HEK293 (cell line): ENCODE measurements around the gene PCGF1.

Experiments
- ATF2 ChIP-seq: fragments of 450-650 bp; formaldehyde crosslinking; IDR thresholded peaks from 2 replicates; pipeline ENCODE4 v1.5.1; 2016; ENCODE audit warnings: missing biosample characterization, missing genetic modification characterization, low read depth
- BCL11A ChIP-seq: fragments of 450-650 bp; formaldehyde crosslinking; IDR thresholded peaks from 2 replicates; pipeline ENCODE4 v1.5.1; 2016; ENCODE audit warnings: low read depth, missing biosample characterization, missing genetic modification characterization
- BCL11B ChIP-seq: fragments of 450-650 bp; formaldehyde crosslinking; IDR thresholded peaks from 2 replicates; pipeline ENCODE4 v1.5.1; 2016; ENCODE audit warnings: low read depth, missing biosample characterization, missing genetic modification characterization
- CTCF ChIP-seq: fragments of 450-650 bp; formaldehyde crosslinking; IDR thresholded peaks from 2 replicates; pipeline ENCODE4 v1.5.1; 2016; ENCODE audit warnings: missing biosample characterization, missing genetic modification characterization
- EGR2 ChIP-seq: fragments of 450-650 bp; formaldehyde crosslinking; IDR thresholded peaks from 2 replicates; pipeline ENCODE4 v1.5.1; 2016; ENCODE audit warnings: low read depth, missing biosample characterization, missing genetic modification characterization
- IKZF3 ChIP-seq: fragments of 450-650 bp; IDR thresholded peaks from 2 replicates; pipeline ENCODE4 v1.5.0; 2018; ENCODE audit warnings: missing biosample characterization, mild to moderate bottlenecking, missing genetic modification characterization, moderate library complexity
- KLF7 ChIP-seq: fragments of 450-650 bp; formaldehyde crosslinking; IDR thresholded peaks from 2 replicates; pipeline ENCODE4 v1.5.1; 2016; ENCODE audit warnings: missing biosample characterization, missing genetic modification characterization, borderline replicate concordance
- KLF8 ChIP-seq: fragments of 450-650 bp; formaldehyde crosslinking; IDR thresholded peaks from 2 replicates; pipeline ENCODE4 v1.5.1; 2016; ENCODE audit warnings: missing biosample characterization, missing genetic modification characterization
- RBAK ChIP-seq: fragments of 450-650 bp; formaldehyde crosslinking; IDR thresholded peaks from 2 replicates; pipeline ENCODE4 v1.5.1; 2016; ENCODE audit warnings: missing biosample characterization, missing genetic modification characterization
- SCRT1 ChIP-seq: fragments of 450-650 bp; formaldehyde crosslinking; IDR thresholded peaks from 2 replicates; pipeline ENCODE4 v1.5.1; 2016; ENCODE audit warnings: missing biosample characterization, missing genetic modification characterization, borderline replicate concordance
- SETDB1 ChIP-seq: IDR thresholded peaks from one replicate; pipeline ENCODE4 v1.6.1; 2017; ENCODE audit warnings: mild to moderate bottlenecking, low read length, moderate library complexity, mixed read lengths; ENCODE audit not compliant: insufficient read length
- SP7 ChIP-seq: fragments of 450-650 bp; formaldehyde crosslinking; IDR thresholded peaks from 2 replicates; pipeline ENCODE4 v1.5.1; 2016; ENCODE audit warnings: missing biosample characterization, missing genetic modification characterization
- ZBTB17 ChIP-seq: fragments of 450-650 bp; formaldehyde crosslinking; IDR thresholded peaks from 2 replicates; pipeline ENCODE4 v1.5.1; 2016; ENCODE audit warnings: missing biosample characterization, missing genetic modification characterization
- ZBTB20 ChIP-seq: fragments of 450-650 bp; formaldehyde crosslinking; IDR thresholded peaks from 2 replicates; pipeline ENCODE4 v1.5.1; 2016; ENCODE audit warnings: missing biosample characterization, missing genetic modification characterization
- ZBTB48 ChIP-seq: fragments of 450-650 bp; formaldehyde crosslinking; IDR thresholded peaks from 2 replicates; pipeline ENCODE4 v1.5.1; 2016; ENCODE audit warnings: missing biosample characterization, missing genetic modification characterization
- ZFP3 ChIP-seq: fragments of 450-650 bp; formaldehyde crosslinking; IDR thresholded peaks from 2 replicates; pipeline ENCODE4 v1.5.1; 2016; ENCODE audit warnings: low read depth, missing biosample characterization, missing genetic modification characterization
- ZNF112 ChIP-seq: fragments of 450-650 bp; formaldehyde crosslinking; IDR thresholded peaks from 2 replicates; pipeline ENCODE4 v1.5.0; 2017; ENCODE audit warnings: missing biosample characterization, missing genetic modification characterization
- ZNF132 ChIP-seq: fragments of 450-650 bp; formaldehyde crosslinking; IDR thresholded peaks from 2 replicates; pipeline ENCODE4 v1.5.1; 2017; ENCODE audit warnings: missing biosample characterization, missing genetic modification characterization, borderline replicate concordance
- ZNF148 ChIP-seq: fragments of 450-650 bp; formaldehyde crosslinking; IDR thresholded peaks from 2 replicates; pipeline ENCODE4 v1.5.0; 2017; ENCODE audit warnings: missing biosample characterization, missing genetic modification characterization, borderline replicate concordance
- ZNF169 ChIP-seq: fragments of 450-650 bp; formaldehyde crosslinking; IDR thresholded peaks from 2 replicates; pipeline ENCODE4 v1.5.1; 2016; ENCODE audit warnings: missing biosample characterization, missing genetic modification characterization
- ZNF202 ChIP-seq: fragments of 450-650 bp; formaldehyde crosslinking; IDR thresholded peaks from 2 replicates; pipeline ENCODE4 v1.5.1; 2016; ENCODE audit warnings: missing biosample characterization, missing genetic modification characterization, borderline replicate concordance
- ZNF350 ChIP-seq: fragments of 450-650 bp; formaldehyde crosslinking; IDR thresholded peaks from 2 replicates; pipeline ENCODE4 v1.5.0; 2017; ENCODE audit warnings: missing biosample characterization, mild to moderate bottlenecking, missing genetic modification characterization
- ZNF544 ChIP-seq: fragments of 450-650 bp; formaldehyde crosslinking; IDR thresholded peaks from 2 replicates; pipeline ENCODE4 v1.5.0; 2017; ENCODE audit warnings: missing biosample characterization, missing genetic modification characterization
- ZNF660 ChIP-seq: fragments of 450-650 bp; IDR thresholded peaks from 2 replicates; pipeline ENCODE4 v1.5.1; 2018; ENCODE audit warnings: missing biosample characterization, mild to moderate bottlenecking, missing genetic modification characterization
- ZNF692 ChIP-seq: fragments of 450-650 bp; formaldehyde crosslinking; IDR thresholded peaks from 2 replicates; pipeline ENCODE4 v1.5.1; 2016; ENCODE audit warnings: missing biosample characterization, missing genetic modification characterization
- ZNF704 ChIP-seq: fragments of 450-650 bp; formaldehyde crosslinking; IDR thresholded peaks from 2 replicates; pipeline ENCODE4 v1.5.1; 2016; ENCODE audit warnings: missing biosample characterization, missing genetic modification characterization
- ZNF747 ChIP-seq: fragments of 450-650 bp; formaldehyde crosslinking; IDR thresholded peaks from 2 replicates; pipeline ENCODE4 v1.5.1; 2016; ENCODE audit warnings: missing biosample characterization, missing genetic modification characterization
- ZNF76 ChIP-seq: fragments of 450-650 bp; formaldehyde crosslinking; IDR thresholded peaks from 2 replicates; pipeline ENCODE4; 2016; ENCODE audit warnings: low read depth, missing biosample characterization, missing genetic modification characterization, borderline replicate concordance
- ZNF768 ChIP-seq: fragments of 450-650 bp; formaldehyde crosslinking; IDR thresholded peaks from 2 replicates; pipeline ENCODE4 v1.5.1; 2018; ENCODE audit warnings: missing biosample characterization, mild to moderate bottlenecking, missing genetic modification characterization
- ZSCAN5A ChIP-seq: fragments of 450-650 bp; formaldehyde crosslinking; IDR thresholded peaks from 2 replicates; pipeline ENCODE4 v1.5.1; 2016; ENCODE audit warnings: missing biosample characterization, missing genetic modification characterization

The PCGF1 gene

GRCh38 chr2:74529357-74530238, 22.1 kb upstream of the PCGF1 start, which contains the start of the genes AUP1 and HTRA2 (continued):
- TF ChIP-seq ZNF692 (tag by site-specific recombination) (no peak), ZNF202 (tag by site-specific recombination) (no peak), ZNF544 (tag by site-specific recombination) (no peak), BCL11A (tag by site-specific recombination) (peak; percentile 42; the same call in 1 of the 2 replicates), ZNF169 (tag by site-specific recombination) (no peak), SP7 (tag by site-specific recombination) (no peak; the same call in none of the 2 replicates), ZNF76 (tag by site-specific recombination) (peak; percentile 99), ZNF747 (no peak), KLF7 (peak; percentile 8; the same call in 1 of the 2 replicates), ZBTB17 (tag by site-specific recombination) (peak; percentile 88), ZNF132 (tag by site-specific recombination) (no peak), RBAK (tag by site-specific recombination) (no peak), ZNF660 (tag by site-specific recombination) (0 out of 2 replicates have a peak, but pooled peaks have one; percentile 18), SETDB1 (no peak), ZFP3 (tag by site-specific recombination) (no peak), ZBTB20 (tag by site-specific recombination) (peak; percentile 84; the same call in 1 of the 2 replicates), KLF8 (tag by site-specific recombination) (peak; percentile 90), ATF2 (tag by site-specific recombination) (no peak), ZNF768 (tag by site-specific recombination) (no peak), CTCF (tag by site-specific recombination) (no peak), IKZF3 (tag by site-specific recombination) (0 out of 2 replicates have a peak, but pooled peaks have one; percentile 48), BCL11B (tag by site-specific recombination) (peak; percentile 69; the same call in 1 of the 2 replicates), ZNF350 (tag by site-specific recombination) (no peak), ZSCAN5A (tag by site-specific recombination) (no peak), ZBTB48 (tag by site-specific recombination) (0 out of 2 replicates have a peak, but pooled peaks have one; percentile 5), ZNF148 (tag by site-specific recombination) (no peak), ZNF704 (tag by site-specific recombination) (no peak), ZNF112 (tag by site-specific recombination) (no peak), EGR2 (tag by site-specific recombination) (no peak), SCRT1 (no peak)
